ENCODE data around the gene AVEN.

AVEN gene

DNA sequence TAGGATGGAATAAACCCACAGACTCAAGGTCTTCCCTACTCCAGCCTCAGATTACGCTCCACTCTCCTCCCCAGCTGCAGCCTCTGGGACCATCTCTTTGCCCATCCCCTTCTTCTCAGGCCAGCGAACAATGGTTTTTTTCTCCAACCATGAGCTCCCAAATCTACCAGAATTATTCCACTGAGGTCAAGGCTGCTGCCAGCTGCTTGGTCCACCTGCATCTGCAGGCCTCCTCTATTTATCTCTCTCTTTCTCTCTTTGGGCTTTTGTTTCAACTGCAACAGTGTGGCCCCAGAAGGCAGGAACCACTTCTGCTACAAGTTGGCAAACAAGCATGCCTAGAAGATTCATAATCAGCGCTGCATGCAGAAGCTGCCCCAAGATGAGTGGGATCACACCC lies 51.6 kb downstream of the AVEN start:
- no peak for DNase-seq

GRCh38 chr15:33985751-33986150 lies 53.3 kb downstream of the AVEN start:
- no peak for DNase-seq

DNA sequence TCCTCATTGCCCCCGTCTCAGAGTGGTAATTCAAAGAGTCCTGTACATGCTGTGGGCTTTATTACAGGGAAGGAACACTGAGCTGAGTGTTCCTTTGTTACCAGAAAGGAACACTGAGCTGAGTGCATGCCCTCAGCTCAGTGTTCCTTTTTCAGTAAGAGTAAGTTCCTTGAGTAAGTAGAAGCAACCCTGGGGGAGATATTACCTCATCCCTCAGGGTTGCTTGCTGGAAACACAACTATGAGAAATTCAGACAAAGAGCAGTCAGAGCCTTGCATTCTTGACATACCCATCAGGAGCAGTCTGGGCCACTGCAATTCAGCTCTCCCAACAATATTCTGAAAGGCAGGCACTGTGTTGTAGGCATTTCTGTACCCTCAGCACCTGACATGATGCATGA lies 53.7 kb downstream of the AVEN start:
- no peak for DNase-seq

DNA sequence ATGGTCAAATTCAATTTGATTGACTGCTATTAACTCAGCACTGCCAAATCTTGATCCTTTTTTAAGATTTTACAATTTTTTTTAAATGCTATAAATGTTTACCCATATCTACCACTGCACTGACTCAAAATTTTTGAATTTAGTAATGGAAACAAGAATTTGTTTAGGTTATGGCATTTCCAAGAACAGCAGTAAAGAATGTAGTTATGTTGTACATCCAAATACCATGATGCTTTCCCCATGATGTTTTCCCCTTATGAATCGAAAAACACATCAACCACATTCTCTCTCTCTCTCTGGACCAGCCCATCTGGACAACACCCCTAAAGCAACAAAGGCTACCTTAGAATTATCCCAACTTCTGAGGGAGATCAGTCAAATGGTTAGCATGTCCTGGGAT lies 56.5 kb downstream of the AVEN start:
- DNase-seq = no peak

DNA sequence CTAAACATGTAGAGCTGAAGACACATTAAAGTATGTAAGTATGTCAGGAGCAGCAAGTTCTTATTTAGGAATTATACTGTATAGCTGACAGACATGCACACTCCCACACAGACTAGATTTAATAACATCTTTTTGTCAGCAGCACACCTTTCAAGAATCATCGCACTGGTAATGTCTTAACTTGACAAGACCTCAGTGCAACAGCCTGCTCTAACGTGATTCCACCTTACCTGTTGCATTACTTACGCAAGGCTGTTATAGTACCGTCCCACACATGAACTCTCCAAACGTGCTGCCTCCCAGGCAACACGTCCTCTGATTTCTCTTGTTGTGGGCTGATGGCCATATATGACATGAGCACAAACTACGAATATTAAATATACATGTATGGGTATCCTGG lies 58.8 kb downstream of the AVEN start:
- no peak for DNase-seq

- DNase-seq = no peak
Measured at GRCh38 chr15:33975022-33975565, 63.9 kb downstream of the AVEN start.

DNA sequence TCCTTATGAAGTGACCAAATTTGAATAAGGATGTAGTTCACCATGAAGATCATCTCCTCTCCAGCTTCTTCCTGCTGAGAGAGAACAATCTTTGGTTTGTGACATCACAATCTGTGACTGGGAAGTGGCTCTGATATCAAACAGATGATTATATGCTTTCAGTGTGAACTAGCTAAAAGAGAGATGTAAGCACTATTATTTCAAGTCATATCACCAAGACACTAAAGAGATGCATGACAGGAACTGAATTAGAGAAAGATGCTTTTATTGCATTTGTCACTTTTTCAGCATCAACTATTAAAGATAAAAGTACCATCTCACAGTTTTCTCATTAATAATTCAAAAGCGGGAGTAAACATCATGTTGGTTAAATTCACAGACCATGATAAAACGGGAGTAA lies 67.2 kb downstream of the AVEN start:
- no peak for DNase-seq

DNA sequence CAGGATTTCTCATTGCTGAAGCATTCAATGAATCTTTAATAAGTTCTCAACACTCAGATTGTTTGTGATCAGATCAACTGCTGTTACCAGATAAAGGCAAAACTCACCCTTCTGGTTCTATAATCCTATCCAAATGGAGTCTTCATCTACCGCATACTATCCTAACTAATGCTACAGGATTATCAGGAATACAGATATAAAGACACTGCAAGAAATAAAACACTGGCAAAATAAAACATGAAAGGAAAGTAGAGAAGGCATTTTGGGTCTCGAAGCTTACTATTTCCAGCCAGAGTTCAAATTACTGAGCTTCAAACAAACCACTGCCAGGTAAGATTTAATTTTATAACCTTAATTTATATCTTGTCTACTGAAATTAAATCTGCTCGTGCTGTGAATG lies 70.2 kb downstream of the AVEN start:
- no peak for DNase-seq

DNA sequence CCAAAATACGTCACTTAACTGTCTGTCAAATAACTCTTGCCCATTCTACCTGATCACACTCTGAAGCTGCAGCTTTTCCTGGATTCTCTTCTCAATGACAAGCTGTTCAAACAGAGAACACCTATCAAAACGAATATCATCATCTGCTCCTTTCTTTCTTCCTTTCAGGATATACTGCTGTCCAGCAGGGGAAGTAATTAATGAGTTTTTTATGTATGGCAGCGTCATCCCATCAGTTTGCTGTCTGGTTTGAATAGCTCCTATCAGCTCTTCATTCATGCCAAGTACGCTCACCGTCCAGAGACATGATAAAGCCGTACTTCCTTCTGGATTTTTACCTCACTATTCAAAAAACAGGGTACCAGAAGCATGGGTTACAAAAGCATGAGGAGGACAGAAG lies 70.8 kb downstream of the AVEN start, which contains the start of gene CHRM5:
Gene CHRM5, plus strand, starts transcription at position 274 of the 400 bp plus-strand sequence. CDS start 94,221 bp downstream, outside the sequence.
- DNase-seq = no peak

GRCh38 chr15:33964665-33965040 lies 74.4 kb downstream of the AVEN start:
- no peak for DNase-seq

DNA sequence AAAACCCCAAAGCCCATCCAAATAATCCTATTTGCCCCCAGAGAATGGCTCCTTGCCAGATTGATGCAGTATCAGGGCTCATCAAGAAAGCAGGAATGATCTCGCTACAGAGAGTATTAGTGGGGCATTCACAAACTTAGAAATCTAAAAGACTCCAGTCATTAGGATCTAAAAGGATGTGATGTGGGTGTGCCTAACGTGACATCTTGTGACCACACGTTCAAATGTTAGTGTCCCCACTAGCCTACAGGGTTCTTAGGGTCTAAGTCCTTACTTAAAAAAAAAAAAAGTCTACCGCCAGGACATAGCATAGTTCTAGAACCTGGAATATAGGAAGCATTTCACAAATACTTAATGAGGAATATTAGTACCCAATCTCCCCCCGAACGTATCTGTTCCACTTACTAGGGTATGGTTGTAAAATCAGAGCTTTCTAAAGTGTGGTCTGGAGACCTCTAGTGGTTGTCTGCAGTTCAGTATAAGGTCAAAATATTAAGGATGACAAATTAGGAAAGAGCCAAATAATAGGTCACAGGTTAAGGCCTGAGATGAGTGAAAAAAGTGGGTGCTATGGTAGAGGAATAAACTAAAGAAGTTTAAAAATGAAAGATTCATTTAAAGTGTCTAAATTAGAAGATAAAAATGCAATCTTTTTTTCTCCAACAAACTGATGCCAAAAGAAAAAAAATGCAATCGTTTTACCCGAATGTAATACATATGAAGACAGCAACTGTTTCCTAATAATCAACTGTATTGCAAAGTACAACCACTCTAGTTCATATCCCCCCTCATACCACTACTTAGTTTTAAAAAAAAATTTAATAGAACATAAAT lies 75.0 kb downstream of the AVEN start:
- DNase-seq = no peak

GRCh38 chr15:33960549-33960935 lies 78.5 kb downstream of the AVEN start:
- DNase-seq = no peak

DNA sequence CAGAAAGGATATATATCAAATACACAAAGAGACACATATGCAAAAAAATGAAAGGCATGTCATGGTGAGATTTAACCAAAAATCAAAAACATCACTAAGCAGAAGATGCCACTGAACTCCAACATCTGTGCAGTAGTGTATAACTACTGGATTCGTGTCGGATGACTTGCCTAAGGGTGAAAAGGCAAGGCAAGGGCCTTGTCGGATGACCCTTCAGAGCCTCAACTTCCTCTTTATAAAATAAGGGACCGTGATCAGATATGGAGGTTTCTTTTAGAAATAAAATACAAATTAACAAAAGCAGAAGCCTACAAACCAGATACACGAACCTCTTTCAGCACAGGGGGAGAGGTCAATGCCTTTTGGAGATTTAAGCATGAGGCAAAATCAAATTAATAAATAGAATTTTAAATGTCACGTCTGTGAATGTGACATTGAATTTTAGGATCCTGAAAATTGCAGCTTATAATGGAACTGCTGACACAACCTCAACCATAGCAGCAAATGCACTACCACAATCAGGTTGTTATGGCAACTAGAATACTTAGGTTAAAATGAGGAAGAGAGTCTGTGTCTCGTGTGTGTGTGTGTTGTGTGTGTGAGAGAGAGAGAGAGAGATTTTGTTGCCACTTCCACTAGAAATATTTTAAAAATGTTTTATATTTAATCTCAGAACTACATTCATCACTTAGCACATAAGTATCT lies 79.0 kb downstream of the AVEN start:
- DNase-seq = no peak

DNA sequence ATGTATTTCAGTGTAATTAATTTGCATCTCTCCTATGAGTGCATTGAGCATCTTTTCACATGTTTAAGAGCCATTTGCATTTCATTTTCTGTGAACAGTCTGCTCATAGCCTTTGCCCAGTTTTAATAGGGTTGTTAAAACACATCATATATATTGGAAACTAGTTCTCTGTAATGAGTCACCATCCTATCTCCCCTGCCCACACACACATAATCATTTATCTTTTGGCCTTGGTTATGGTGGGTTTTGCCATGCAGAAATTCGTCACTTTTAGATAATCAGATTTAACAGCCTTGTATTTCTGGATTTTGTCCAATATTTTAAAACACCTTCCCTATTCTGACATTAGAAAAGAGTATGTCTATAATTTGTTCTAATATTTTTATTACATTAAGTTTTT lies 82.6 kb downstream of the AVEN start:
- no peak for DNase-seq

- no peak for DNase-seq
Measured at GRCh38 chr15:33955945-33956344, 83.1 kb downstream of the AVEN start.

GRCh38 chr15:33946152-33946551 lies 92.9 kb downstream of the AVEN start:
- DNase-seq = no peak

DNA sequence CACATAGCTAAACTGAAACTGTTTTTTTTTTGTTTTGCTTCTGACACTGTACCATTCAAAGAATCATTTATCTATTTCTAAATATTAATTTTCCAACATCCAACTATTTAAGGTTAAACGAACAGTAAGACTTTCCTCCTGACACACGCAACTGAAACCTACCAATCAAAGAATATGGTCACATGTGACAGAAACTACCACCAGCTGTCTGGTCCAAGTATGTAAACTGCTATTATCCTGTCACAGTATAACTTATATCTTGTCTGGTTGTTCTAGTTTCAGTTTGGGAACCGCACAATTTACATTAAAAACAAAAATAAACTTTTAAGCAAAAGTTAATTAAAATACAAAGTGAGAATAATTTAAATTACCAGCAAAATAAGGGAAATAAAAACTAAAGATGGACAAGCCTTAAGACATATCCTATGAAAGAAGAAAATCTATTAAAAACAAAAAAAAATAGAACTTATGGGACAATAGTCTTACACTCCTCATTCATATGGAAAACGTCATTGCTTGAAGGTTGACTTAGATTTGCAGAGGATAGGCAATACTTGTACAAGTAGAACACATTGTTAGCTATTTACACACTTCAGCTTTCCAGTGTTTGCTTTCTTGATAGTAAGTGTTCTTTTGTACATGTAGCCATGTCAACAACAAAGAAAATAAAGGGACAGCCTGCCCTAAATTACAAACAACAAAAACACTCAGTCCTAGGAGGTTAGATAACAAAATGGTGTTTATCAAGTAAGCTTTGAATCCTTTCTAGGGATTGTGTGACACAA lies 97.5 kb downstream of the AVEN start:
- DNase-seq = no peak

GRCh38 chr15:33934921-33935320 lies 104.1 kb downstream of the AVEN start:
- DNase-seq = no peak

GRCh38 chr15:33934396-33934795 lies 104.6 kb downstream of the AVEN start:
- no peak for DNase-seq

- DNase-seq = no peak
Measured at GRCh38 chr15:33932734-33933133, 106.3 kb downstream of the AVEN start.

DNA sequence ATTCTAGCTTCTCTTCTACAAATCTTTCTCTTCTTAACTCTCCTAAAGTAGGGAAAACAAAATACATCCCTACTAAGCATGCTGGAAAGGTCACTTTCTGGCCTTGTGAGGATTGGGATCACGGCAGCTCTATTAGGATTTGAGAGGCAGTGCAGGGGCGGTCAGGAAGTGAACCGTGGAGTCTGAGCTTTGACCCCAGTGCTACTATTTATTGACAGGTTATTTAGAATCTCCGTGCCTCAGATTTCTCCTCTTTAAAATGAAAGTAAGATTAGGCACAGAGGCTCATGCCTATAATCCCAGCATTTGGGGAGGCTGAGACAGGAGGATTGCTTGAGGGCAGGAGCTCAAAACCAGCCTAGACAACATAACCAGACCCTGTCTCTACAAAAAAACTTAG lies 112.7 kb downstream of the AVEN start:
- no peak for DNase-seq

GRCh38 chr15:33923446-33923845 lies 115.6 kb downstream of the AVEN start:
- DNase-seq = no peak

Measured in right kidney (tissue), 1 donor.